GM19239 (cell line): ENCODE measurements around the gene SMIM31.

ENCODE experiments used
- DNase-seq: peaks from one replicate; pipeline ENCODE4 v3.0.0; 2011; ENCODE audit warnings: low spot score; ENCODE audit not compliant: insufficient read length
- FAIRE-seq: peaks from 2 replicates; lab custom pipeline; 2011; peaks lifted over from hg19 to GRCh38; lab: Jason Lieb, UNC

SMIM31 gene

DNA sequence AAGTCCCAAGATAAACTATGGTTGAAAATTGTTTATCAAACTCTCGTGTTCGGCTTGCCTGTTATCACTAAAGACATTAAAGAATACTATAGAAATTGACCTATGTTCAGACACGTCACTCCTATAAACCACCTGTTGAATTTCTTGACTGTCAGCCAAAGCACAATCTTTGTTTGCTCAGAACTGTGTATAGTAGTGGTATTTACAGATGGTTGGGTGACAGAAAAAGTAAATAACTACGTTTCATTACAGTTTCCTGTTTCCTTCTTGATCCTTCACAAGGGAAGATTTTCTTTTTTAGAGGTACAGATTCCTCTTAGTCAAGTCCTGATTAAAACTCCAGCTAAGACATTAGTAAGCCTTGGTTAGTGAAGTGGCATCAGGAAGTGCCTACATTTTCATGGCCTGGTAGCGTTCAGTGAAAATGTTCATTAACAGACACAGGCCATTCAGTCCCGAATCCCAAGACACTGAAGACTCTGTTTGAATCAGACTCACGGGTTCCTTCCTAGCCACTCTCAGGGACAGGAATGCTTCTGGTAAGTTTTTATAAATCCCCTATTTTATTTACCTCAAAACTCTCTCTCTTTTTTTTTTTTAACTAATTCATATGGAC, at the start of gene SMIM31:
Gene SMIM31, plus strand, starts transcription at position 259 of the 616 bp plus-strand sequence. CDS start 16,313 bp downstream, outside the sequence.
- no peak for DNase-seq
- no peak for FAIRE-seq

DNA sequence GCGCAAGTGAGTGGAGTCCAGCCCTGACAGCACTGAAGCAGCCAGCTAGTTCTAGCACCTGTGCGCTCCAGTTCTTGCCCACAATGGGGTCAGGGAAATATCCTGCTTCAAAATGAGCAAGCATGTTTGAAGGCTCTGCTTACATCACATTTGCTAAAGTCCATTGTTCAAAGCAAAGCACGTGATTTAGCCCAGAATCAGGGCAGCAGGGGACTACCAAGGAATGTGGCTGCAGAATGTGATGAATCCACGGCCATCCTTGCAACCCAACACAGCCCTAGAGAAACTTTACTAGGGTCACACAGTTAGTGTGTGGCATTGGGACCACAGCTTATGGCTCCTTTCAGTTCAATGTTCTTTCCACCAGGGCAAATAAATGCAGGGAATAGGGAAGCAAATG, 47.3 kb upstream of the SMIM31 start:
- FAIRE-seq (no peak), DNase-seq (no peak)

DNA sequence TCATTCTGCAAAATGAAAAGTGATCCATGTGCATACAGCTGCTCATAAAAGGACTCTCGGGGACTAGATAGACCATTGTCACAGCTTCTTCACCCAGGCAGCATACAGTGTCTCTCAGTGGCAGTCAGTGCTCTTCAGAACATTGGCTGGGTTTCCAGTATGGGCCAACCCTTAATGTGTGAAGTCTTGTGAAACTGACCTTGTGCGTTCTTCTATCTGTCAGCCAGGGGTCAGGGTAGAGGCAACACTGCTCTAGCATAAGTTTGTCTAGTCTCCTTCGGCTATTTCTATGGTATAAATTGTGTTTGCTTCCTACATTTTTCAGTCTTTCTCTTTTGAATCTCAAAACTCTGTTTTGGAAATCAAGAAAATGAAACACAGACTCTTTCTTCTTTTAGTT, 37.0 kb upstream of the SMIM31 start:
- DNase-seq (no peak), FAIRE-seq (no peak)

DNA sequence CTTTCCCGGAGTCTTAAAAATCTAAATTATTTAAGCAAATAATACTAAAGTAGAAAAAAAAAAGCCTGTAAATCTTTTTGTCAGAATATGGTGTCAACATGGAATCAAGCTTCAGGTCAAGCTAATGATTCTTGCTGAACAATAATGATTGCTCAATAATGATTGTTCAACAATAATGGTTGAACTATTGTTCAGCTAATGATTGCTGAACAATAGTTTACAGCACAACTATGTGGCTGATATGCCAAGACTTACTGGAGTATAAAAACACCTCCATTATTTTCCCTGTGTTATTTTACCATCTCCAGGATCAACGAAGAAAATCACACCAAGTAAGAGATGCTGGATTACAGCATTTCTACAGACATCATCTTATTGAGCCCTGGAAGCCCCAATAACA, 35.1 kb upstream of the SMIM31 start:
- DNase-seq (no peak), FAIRE-seq (no peak)

DNA sequence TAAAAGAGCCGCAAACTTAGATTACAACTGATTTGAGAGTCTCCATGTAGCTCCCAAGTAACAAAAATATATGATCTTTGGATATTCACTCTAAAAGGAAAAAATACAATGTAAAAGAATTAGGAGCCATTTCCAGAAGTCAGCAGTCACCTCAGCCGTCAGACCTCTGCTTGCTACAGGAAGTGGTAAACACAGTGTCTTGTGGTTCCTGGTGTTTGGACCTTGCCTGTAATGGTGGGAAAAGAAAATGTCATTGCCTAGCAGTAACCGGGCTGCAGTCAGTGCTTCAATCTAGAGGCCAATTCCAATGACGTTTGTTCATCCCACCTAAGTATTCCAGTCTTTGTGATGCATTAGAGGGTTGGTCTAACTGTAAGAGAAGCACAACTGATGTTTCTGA, 28.9 kb upstream of the SMIM31 start:
- FAIRE-seq (no peak), DNase-seq (no peak)

DNA sequence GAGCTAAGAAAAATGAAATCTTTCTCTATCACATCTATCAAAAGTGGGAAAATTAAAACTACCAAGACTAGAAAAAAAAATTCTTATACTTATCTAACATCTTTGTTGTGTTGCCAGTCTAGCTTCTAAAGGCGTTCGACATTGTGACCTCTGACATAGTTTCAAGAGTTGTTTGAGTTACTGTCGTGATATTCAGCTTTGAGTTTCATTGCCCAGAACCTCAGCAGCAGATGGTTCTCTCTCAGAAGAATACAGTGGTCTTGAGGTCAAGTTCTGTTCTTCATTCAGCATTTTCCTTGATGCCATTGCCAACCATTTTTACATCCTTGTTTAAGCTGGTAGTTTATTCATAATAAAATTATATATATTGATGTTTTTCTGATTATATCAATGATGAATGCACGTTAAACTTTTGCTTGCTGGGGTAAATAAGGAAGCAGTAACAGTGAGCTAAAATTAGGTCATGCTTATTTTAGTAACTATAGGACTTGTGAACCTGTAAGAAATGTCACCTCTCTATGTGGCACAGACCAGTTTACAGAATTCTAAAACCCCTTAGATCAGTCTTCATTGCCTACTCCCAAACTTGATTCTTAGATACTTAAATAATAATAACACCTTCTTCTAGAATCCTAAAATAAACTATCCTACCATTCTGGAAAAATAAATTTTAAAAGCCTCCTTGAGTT, 23.1 kb upstream of the SMIM31 start:
- DNase-seq, result no peak
- no peak for FAIRE-seq

DNA sequence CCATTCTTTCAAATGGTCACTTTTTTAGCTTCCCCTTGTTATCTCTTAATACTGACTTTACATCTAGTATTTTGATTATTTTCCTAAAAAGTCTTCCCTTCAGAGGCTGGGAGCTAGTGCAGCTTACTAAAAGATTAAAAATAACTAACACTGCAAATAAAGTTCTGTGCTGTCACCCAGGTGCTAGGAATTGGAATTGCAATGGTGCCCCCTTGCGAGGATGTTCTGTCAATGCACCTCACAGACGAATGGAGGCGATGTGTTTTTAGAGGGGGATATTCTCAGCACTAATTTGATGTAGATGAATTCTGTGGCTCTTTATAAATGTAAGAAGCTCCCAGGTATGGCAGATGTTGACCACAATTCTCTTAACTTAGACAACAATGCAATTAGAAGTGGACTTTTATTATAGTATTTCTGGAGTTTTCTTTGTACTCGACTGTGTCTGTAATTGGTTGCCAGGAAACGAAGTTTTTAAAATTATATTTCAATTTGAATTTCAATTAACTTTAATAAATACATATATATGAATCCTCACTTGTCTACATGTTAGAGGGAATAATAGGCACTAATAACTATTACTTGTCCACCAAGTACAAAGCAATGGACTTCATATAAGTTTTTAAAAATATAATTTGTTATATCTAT, 22.0 kb upstream of the SMIM31 start:
- FAIRE-seq (peak; percentile 95), DNase-seq (peak; percentile 35)

DNA sequence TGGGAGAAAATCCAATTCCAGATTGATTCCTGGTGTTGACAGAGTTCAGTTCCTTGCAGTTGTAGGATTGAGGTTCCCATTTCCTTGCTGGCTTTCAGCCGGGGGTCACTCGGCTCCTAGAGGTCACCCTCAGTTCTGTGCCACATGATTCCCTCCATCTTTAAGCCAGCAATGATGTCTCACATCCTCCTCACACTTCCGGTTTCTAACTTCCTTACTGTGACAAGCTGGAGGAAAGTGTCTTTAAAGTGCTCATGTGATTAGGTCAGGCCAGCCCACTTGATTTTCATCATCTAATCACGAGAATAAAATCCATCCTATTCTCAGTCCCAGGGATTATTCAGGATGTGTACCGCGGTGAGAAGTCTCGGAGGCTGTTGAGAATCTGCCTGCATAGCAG, 19.4 kb upstream of the SMIM31 start:
- peak; percentile 56 for FAIRE-seq
- DNase-seq, result no peak

DNA sequence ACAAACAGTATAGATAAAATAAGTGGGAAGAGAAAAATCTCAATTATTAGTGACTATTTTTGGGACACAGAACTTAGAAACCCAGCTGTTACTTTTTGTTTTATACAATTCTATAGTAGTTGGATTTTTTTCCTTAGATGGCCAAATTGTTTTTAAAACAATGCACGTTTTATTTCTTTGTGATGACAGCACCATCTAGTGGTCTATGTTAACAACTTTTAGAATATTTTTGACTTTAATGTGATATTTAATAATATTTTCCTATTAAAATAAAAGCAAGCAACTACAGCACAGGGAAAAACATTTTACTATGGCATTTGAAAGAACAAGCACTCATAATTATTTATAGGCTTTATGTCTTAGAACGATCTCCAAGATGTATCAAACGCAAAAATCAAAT, 5.6 kb upstream of the SMIM31 start:
- peak; percentile 75 for FAIRE-seq

DNA sequence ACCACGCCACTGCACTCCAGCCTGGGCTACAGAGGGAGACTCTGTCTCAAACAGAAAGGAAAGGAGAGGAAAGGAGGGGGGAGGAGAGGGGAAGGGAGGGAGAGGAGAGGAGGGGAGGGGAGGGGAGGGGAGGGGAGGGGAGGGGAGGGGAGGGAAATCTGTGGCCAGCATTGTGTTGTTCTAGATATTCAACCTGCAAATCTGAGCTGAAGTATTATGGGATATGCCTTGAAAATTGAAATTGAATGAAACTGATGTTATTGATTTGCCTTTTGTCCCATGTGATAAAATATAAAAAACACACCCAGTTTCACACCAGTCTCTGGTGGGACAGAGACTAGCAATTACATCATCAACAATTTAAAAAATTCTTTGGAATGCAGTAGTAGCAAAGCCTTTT, 1.5 kb downstream of the SMIM31 start:
- FAIRE-seq (no peak), DNase-seq (no peak)

More for the DNA sequence above, 5.6 kb upstream of the SMIM31 start:
- DNase-seq, result peak; percentile 10

DNA sequence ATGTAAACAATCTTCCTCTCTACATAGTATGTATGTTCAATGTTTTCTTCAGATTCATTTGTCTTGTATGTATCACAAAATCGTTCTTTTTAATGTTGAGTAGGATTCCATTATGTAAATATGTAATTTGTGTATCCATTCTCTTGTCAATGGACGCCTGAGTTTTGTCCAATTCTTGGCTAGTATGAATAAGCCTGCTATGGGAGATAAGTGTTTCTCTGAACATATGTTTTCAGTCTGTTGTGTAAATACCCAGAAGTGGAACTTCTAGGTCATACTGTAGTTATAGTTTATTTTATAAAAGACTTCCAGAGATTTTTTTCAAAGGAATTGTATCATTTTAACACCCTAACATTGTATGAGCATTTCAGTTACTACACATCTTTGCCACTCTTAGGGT, 2.8 kb downstream of the SMIM31 start:
- DNase-seq, result no peak
- no peak for FAIRE-seq

DNA sequence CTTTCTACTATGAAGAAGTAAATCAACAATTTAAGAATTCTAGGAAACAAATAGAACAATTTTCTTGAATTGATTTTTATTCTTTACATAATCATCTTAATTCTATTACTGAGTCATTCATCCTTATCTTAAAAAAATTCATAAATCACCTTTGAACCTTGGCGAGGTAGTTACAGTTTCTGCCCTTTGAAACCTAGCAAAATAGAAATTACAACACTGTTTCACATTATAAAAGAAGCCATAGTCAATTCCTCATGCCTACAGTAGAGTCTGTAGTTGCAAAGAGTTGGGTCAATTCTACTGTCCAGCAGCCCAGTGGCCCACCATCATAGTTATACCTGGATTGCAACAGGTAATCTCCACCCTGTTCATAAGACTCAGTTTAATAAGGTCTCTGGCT, 7.3 kb downstream of the SMIM31 start:
- DNase-seq (no peak), FAIRE-seq (no peak)

DNA sequence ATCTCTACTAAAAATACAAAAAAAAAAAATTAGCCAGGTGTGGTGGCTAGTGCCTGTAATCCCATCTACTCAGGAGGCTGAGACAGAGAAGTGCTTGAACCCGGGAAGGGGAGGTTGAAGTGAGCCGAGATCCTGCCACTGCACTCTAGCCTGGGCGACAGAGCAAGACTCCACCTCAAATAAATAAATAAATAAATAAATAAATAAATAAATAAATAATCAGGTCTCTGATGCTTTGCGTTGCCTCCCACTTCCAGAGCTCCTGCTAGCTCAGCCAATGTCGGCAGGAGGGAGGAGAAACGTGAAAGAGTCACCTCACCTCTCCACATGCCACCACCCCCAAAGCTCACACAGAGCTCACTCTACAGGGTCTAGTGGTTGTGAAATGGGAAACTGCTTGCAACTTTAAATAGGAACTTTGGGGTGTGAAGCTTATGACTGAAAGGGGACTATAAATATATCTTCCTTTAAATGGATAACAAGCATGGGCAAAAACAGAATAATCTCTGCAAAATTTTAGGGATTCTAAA, 7.9 kb downstream of the SMIM31 start:
- no peak for DNase-seq
- FAIRE-seq, result no peak

DNA sequence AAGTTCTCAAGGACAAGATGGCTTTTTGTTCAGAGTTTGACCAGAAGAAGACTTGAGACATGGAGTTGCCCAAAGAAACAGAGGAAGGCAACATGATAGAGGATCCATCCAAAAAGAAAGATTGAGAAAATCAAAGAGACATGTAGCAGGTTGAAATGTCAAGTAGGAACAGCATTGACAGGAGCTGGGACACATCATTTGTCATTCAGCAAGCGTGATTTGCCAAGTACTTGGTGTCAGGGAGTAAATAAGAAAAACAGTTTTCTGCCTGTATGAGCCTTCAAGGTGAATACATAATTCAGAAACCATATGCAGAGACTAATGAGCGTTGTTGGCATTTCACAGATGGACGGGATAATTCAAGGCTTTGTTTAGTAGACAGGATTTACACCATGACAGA, 11.2 kb downstream of the SMIM31 start:
- FAIRE-seq (no peak), DNase-seq (no peak)

DNA sequence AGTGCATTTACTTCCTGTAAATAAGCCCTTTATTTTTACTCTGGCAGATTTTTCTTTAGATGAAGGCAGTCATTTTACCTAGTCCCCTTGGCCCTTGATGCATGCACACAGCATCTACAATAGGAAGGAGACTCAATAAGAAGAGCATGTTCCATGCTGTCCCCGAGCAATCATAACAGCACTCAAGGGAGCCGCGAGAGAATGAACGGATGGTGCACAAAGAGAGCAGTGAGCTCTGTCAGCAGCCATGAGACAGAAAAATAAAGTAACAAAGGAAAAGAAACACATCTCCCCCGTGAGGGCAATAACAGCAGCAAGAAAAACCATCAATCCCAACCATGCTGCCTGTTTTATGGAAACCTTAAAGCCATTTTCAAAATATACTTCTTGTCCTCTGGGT, 11.9 kb downstream of the SMIM31 start:
- FAIRE-seq, result no peak
- no peak for DNase-seq

DNA sequence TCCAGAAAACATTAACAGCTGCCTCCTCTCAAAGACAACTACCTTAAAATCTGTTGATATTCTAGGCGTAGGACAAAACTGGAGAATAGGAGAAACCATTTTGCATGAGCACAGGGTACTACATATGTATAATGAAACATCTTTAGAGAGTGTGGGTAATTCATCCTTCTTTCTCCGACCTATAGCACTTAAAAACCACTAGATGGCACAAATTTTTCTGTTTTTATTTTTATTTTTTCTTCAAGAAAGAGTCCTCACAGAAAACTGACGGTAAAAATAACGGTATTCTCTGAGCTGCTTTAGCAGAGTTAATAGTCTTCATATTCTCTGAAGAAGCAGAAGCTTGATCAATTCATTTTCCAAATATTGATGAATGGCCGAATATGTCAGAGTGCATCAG, 14.6 kb downstream of the SMIM31 start:
- DNase-seq (no peak), FAIRE-seq (no peak)

DNA sequence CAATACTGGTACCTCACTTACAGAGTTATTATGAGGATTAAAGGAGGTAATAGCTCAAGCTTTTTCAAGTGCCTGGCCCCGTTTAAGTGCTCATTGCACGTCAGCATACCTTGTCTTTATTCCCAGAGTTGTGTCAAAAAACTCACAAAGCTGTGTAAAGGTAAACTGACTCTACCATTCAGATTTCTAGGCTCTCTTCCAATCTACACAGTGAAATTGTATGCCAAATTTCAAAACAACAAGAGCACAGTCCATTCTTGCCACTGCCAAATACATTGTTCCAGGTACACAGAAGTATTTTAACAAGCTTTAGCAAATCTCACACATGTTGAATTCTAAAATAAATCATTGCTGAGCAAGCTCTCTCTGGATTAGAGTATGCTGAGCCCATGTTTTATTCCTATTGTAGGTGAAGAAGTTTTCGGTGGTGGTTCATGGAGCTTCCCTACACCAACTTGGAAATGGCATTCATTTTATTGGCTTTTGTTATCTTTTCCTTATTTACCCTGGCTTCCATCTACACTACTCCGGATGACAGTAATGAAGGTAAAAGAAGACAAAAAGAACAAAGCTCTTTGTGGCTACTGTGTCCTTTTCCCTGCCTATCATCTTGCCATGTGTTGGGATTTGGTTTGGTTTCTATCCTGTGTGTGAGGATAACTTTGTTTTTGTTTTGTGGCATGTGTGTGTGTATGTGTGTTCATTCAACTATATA, 16.2 kb downstream of the SMIM31 start:
- no peak for DNase-seq
- no peak for FAIRE-seq

DNA sequence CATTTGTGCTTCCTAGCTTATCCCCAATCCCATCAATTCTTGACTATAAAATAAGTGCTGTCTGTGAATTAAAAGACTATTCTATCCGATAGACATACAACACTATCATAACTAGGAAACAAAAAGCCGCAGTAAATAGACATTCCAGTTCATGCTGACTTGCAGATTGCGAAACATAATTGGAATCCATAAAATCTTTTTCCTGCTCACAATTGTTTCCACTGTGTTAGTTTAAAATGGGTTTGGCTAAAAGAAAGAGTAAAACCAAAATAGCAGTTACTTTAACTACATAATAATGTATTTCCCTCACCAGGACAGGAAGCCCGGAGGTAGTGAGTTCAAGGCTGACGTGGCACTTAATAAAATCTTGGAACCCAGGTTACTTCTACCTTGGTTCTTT, 17.2 kb downstream of the SMIM31 start:
- no peak for FAIRE-seq

DNA sequence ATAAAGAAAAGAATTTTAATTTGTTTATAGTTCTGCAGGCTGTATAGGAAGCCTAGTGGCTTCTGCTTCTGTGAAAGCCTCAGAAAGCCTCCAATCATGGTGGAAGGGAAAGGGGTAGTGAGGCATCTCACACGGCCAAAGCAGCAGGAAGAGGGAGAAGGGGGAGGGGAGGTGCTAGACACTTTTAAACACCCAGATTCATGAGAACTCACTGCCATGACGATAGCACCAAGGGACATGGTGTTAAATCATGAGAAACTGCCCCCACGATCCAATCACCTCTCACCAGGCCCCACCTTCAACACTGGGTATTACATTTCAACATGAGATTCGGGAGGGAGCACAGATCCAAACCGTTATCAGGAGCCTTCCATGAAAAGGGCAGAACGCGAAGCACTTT, 18.1 kb downstream of the SMIM31 start:
- FAIRE-seq (no peak), DNase-seq (no peak)

More for the DNA sequence above, 17.2 kb downstream of the SMIM31 start:
- no peak for DNase-seq

DNA sequence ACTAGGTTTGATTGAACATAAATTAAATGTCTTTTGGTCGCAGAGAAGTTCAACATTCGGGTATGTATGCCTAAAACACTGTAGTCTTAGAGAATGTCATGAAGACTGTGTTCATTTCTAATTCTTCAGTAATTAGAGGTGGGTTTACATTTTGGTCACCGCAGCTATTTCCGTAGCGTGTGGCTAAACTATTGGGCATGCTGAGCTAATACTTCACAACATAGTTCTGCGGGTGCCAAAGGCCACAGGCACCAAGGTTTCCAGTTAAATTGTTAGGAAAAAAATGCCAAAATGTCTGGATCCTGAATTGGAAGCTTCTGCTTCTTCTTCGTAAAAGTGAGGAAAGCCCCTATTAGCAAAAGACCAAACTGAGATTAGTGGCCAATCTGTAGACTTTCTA, 25.1 kb downstream of the SMIM31 start:
- no peak for FAIRE-seq

DNA sequence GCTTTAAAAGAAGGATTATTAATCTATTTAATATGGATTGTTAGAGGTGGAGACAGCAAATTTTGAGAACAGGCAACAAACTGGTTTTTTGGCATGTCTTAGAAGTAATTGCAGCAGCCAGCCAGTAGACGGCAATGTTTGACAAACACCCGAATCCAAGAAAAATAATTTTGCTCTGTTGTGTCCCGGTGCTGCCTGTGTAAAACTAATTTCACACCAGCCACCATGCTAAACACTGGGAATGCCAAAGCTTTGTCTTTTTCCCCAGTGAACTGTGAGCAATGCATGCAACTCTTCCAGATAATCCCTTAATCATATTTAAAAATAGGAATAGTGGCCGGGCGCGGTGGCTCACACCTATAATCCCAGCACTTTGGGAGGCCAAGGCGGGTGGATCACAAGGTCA, 25.9 kb downstream of the SMIM31 start:
- FAIRE-seq, result peak; percentile 91
- peak; percentile 23 for DNase-seq

More for the DNA sequence above, 25.1 kb downstream of the SMIM31 start:
- DNase-seq, result no peak
